Activated effector memory CD4-positive, alpha-beta T cell treated with anti-CD3 and anti-CD28 coated beads, Interleukin-2, amount 50 U/mL, for 16 hours (primary cell): Measurements from ENCODE around the gene PLEKHG3.
A peak's percentile ranks its signal among the peaks of the same experiment; 100 is the strongest.

ENCODE experiments used
- DNase-seq: peaks from one replicate; pipeline ENCODE4 v3.0.0-alpha.2; 2020

PLEKHG3 gene

DNA sequence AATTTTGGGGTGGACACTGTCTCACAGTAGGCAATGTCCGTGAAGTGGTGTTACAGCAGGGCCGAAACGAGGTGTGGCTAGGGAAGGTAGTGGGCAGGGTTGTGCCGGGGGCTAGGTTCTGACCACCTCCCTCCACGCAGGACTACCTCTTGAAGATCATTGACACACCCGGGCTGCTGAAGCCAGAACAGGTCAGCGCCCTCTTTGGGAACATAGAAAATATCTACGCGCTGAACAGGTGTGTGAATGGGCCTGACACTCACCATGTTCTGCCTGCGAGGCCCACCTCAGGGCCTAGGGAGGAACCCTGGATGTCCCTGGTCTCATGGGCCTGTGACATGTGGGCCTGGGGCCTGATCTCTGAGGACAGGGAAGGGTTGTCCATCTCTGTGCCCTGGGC, 24.6 kb downstream of the PLEKHG3 start:
- DNase-seq: peak; percentile 46

DNA sequence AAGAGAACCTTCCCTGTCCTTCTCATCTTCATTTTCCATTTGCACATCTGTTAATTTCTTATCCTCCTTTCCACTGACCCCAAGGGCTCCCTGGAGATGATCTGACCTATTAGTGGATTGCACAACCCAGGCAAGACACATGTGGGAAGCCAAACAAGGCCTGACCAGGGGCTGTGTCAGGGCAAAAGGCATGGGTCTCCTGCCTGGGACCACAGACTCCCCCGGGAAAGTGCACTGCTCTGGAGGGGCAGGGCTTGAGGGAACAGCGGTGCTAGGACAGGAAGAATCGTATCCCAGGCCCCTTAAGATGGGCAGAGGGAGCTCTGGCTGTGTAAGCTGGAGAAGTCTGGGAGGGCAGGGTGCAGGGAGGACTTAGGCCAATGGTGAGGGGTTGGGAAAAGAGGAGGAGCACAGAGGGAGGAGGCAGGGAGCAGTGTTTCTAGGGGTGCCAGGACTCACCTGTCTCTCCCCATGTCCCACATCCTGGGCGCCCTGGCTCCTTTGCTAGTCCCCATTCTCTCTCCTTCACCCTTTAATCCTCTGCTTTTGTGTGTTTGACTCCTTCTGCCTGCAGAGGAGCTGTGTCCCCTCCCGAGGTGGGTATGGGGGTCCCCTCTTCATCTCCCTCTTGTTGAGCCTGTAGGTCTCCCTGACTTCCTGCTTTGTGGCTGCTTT, 25.3 kb downstream of the PLEKHG3 start:
- DNase-seq: peak; percentile 53

DNA sequence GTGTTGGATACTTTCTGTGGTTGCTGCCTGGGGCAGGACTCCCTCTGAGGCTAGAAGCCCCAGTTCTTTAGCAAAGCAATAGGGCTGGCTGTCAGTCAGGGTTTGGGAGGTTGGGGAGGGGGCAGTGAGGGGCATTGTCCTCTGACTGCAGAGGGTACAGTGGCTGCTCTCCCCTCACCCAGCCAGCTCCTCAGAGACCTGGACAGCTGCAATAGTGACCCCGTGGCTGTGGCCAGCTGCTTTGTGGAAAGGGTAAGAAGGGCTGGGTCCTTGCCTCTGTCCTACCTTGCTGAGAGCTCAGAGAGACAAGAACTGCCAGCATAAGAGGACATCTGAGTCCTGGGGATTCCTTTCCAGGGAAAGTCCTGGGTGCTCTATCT, 25.8 kb downstream of the PLEKHG3 start:
- no peak for DNase-seq

DNA sequence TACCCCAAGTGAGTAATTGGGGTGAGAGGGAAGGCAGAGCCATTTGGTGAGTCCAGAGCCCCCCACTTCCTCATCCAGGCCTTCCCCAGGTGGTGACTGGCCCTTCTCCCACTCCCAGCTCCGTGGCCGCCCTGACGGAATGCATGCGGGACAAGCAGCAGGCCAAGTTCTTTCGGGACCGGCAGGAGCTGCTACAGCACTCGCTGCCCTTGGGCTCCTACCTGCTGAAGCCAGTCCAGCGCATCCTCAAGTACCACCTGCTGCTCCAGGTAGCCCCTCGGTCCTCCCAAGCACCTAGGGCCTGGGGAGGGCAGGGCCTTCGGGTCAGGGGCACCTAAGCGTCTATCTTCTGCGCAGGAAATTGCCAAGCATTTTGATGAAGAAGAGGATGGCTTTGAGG, 26.5 kb downstream of the PLEKHG3 start:
- peak; percentile 37 for DNase-seq

DNA sequence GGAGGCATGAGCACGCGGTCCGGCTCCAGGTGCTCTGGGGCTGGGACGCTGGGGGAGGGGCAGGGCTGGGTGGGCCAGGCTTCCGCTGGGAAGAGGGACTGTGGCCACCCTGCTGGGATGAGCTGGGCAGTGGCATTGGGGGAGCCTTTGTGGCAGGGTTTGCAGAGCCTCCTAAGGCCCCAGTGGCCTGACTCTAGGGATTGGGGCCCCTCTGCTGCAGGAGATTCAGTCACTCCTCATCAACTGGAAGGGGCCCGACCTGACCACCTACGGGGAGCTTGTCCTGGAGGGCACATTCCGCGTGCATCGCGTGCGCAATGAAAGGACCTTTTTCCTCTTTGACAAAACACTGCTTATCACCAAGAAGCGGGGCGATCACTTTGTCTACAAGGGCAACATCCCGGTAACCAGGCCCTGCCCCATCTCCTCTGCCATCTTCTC, 26.9 kb downstream of the PLEKHG3 start:
- DNase-seq: peak; percentile 50

DNA sequence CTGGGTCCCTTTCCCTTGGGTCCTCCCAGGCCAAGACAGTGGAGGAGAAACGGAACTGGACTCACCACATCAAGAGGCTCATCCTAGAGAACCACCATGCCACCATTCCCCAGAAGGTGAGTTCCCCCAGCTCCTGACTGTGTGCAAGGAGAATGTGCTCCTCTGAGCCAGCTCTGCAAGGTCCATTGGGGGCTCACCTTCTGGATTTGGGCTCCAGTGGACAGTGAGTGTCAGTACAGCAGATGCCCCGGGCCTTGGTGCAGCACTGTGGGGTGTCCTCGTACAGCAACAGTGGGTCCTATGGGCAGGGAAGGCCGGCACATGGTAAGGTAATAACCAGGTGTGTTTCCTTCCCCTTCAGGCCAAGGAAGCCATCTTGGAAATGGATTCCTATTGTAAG, 27.8 kb downstream of the PLEKHG3 start:
- DNase-seq: no peak

DNA sequence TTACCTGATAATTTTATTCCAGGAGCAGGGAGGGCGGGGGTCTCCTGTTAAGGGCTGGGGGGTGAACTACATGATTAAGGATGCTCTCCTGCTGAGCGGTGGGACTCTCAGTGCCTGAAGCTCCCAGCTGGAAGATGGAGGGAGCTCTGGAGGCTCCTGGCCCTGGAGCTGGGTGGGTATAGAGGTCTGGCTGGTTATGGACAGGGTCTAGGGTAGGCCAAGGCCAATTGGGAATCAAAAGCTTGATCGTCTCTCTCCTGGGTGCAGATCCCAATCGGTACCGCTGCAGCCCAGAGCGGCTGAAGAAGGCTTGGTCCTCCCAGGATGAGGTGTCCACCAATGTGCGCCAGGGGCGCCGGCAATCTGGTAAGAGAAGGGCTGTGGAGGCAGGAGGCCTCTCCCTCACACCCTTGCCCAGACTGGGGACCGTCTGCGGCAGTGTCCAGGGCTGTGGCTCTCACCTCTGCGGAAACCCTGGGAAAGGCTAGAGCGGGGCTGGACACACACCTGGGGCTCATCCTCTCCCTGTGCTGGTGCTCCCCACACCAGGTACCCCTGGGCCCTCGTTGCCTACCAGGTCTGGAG, 28.4 kb downstream of the PLEKHG3 start:
- DNase-seq: no peak

DNA sequence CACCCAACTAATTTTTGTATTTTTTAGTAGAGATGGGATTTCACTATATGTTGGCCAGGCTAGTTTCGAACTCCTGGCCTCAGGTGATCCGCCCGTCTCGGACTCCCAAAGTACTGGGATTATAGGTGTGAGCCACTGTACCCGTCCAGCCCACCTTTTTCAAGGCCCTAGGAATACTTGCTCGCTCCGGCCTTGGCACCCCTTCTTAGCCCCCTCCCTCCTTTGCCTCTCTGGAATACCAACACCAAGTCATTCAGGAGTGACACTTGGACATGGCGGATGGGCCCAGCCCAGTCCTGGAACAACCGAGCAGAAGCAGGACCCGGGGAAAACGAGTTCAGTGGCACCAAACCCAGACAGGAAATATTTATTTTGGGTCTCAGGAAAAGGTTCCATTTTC, 29.1 kb downstream of the PLEKHG3 start:
- DNase-seq: no peak

DNA sequence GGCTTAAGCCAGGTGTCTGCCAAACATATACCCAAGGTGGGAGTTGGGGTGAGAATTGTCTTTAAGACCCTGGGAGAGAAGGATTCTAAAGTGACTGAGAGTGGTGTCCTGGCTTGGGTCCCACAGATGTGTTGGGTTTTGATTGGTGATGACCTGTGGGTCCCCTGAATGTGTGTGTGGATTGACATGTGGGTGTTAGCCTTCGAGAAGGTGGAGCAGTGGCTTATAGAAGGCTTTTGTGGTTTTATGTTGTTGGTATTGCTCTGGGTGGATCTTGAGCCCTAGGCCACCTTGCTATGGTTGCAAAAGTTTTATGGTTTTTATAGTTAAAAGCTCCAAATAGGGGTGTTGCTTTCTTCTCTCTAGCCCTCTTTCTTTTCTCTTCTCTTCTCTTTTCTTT, 29.7 kb downstream of the PLEKHG3 start:
- DNase-seq: no peak

DNA sequence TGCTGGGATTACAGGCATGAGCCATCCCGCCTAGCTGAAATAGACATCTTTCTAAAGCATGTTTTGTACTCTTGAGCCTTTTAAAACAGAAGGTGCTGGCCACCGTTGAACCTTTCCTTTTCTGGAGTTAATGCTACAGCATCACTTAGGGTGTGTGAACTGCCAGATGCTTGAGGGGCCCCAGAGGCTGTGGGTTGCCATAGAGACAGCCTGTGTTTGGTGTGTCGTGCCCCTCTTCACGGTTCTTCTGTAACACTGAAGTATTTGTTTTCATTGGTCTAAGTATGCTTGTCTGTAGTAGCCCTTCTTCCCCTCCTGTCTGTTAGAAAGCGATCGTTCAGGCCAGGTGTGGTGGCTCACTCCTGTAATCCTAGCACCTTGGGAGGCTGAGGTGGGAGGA, 30.8 kb downstream of the PLEKHG3 start:
- no peak for DNase-seq

DNA sequence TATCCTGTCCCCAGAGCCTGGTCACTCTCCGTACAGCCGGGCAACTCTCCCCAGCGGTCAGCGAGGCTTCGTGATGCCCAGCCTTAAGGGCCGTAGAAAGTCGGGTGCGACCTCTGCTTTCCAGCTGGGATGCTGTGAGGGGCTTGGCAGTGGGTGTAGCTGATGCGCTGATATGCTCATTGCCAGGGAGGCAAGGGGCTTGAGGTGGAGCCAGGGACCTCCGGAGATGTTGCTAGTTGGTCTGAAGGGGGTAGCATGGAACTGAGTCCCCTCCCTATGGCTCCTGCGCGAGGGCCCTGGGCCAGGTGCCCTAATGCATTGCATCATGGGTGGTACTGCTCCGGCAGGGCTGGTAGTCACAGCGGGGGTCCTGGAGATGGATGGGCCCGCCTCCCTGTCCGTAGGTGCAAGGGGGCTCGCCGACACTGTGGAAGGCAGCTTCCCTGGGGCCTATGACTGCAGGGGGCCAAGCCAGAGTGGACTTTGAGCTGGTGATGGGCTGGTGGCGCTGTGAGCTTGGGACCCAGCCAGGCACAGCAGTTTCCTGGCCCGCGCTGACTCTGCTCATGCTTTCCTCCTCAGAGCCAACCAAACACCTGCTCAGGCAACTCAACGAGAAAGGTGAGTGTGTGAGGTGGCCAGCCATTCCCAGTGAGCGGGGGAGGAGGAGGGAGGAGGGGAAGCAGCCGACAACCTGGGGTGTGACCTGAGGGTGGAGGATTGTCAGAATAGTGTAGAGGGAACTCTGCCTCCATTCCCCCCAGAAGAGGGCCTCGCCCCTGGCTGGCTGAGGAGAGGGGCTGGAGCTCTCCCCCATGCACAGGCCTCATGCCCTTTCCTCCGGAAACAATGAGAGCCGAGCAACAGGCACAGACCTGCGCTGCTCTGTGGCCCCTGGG, 32.3 kb downstream of the PLEKHG3 start:
- DNase-seq: no peak

DNA sequence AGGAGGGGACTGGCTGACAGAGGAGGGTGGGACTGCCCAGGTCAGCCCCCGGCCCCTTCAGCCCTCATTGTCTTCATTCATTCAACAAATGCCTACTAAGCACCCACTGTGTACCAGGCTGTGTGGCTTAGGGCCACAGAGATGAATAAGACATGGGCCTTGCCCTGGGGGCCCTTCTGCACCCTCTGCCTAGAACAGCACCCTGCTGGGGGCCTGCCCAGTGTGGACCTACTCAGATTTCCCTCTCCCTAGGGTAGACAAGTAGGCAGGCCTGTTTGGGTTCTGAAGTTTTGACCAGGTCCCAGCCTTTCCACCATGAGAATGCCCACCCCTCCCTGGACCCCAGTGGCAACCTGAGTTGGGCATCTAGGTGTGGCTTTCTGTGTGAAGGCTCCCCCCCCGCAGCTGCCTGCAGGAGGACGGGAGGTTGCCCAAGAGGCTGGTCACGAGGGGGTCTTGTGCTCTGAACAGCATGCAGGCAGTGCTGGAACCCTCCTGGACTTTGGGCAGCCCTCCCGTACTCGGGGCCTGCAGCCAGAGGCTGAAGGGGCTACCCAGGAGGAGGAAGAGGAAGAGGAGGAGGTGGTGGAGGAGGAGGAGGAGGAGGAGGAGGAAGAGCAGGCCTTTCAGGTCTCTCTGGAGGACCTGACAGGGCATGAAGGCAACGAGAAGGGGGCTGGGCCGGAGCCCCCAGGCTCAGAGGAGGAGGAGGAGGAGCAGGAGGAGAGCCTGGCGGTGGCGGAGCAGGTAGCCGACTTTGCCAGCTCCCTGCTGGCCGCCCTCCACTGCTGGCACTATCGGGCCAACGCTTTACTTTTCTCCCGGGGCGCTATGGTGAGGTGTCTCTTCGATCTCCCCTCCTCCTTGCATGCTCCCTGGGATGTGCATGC, 33.4 kb downstream of the PLEKHG3 start:
- no peak for DNase-seq

DNA sequence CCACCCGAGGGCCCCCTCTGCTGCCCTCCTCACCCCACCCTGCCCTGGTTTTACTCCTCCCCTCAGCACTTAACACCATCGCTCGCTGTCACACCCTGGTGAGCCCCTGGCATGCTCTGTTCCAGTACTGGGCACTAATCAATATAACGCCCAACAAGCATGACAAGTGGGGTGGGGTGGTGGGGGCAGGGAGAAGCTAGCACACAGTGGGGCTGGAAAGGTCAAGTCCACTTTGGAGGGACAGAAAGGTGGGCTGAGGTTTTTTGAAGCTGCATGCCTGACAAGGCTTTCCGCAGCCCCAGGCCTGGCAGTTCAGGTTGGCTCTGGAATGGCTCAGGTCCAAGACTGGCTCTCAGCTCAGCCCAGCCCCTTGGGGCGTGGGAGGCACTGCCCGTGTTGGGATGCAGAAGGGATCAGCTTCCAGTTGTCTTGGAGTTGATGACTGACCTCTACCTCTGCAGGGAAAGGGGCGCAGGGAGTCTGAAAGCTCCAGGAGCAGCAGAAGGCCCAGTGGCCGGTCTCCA, 34.1 kb downstream of the PLEKHG3 start:
- no peak for DNase-seq

DNA sequence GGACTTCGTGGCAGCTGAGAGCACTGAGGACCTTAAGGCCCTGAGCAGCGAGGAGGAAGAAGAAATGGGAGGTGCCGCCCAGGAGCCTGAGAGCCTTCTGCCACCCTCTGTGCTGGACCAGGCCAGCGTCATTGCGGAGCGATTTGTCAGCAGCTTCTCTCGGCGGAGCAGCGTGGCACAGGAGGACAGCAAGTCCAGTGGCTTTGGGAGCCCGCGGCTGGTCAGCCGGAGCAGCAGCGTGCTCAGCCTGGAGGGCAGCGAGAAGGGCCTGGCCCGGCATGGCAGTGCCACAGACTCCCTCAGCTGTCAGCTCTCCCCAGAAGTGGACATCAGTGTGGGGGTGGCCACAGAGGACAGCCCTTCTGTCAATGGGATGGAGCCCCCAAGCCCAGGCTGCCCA, 37.0 kb downstream of the PLEKHG3 start:
- no peak for DNase-seq

DNA sequence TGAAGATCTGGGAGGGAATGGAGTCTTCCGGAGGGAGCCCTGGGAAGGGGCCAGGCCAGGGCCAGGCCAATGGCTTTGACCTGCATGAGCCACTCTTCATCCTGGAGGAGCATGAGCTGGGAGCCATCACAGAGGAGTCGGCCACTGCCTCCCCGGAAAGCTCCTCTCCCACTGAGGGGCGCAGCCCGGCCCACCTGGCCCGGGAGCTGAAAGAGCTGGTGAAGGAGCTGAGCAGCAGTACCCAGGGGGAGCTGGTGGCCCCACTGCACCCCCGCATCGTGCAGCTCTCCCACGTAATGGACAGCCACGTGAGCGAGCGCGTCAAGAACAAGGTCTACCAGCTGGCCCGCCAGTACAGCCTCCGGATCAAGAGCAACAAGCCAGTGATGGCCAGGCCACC, 37.7 kb downstream of the PLEKHG3 start:
- no peak for DNase-seq

DNA sequence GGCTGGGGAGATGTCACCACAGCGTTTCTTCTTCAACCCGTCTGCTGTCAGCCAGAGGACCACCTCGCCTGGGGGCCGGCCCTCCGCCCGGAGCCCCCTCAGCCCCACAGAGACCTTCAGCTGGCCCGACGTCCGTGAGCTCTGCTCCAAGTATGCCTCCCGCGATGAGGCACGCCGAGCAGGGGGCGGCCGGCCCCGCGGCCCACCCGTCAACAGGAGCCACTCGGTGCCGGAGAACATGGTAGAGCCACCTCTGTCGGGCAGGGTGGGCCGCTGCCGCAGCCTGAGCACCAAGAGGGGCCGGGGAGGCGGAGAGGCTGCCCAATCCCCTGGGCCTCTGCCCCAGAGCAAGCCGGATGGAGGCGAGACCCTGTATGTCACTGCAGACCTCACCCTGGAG, 38.8 kb downstream of the PLEKHG3 start:
- DNase-seq: no peak

DNA sequence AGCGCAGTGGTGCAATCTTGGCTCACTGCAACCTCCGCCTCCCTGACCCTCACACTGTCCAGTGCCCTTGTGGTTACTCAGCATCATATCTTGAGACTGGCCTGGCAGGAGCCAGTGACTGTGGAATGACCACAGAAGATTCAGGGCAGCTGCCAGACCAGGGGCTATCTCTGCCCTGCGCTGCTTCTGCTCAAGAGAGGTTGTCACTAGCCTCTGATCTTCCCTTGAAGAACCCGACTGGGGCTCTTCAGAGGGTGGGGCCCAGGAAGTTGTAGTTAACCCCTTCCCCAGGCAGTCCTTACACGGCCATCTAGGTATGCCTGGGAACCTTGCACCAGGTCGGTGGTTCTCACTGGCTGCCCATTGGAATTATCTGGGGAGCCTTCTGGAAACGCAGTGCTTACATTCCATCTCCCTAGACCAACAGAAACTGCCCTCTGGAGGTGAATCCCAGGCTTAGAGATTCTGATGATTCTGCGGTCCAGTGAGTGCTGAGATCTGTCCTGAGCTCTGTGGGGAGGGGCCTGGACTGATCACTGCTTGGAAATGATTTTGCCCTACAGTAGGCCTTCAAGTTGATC, 41.4 kb downstream of the PLEKHG3 start:
- no peak for DNase-seq

DNA sequence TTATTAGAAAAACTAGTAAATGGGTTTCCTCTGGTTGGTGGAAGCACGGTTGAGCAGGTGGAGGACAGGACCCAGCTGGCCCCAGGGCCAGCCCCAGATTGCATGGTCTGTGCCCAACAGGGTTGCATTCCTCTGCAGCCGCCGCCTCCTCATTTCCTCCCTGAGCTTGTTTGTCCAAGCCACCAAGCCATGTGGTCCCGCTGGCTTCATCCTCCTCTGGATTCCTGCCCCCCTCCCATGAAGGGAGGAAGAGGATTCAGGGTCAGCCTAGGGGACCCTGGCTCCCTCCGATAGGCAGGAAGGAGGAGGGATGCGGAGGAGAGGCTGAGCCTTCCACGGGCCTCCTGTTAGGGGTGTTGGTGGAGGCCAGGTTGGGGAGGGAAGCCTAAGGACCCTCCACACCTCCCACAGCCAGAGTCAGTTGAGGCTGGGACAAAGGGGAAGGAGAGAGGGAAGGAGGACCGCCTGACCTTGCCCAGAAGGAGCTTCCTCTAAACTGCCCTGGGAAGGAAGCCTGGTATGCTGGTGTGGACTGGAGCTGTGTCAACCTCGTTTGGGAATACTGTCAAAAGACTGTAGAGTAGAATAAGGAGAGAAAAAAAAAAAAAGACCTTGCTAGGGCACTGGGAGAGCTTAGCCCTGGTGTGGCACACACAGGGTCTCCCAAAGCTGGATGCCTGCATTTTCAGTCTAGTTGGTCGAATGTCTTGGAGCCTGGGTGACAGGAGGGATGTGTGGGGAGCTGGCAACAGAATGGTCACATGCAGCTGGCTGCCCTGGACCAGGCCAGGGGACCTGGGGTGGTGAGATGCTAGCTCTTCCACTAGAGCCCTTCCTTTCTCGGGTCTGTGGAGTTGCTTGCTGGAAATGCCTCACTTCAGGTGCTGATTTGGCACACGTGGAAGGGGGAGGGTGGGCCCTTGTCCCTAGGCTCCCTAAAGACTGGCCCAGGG, 42.4 kb downstream of the PLEKHG3 start:
- no peak for DNase-seq

DNA sequence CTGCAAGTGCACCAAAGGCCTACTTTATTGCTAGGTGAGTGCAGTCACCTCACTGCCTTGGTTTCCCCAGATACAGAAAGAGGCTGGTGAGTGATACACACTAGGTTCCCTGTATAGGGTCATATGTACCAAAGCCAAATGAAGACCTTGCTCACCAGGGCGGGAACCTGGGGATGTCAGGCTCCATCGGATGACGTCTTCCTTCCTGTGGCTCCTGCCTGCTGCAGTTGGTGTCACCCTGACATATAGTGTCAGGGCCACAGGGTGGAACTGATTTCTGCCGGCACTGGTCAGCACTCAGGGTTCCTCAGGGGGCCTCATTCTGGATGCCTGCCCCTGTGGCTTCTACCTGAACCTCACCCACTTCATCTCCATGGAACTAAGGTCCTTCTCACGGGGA, 43.1 kb downstream of the PLEKHG3 start:
- DNase-seq: no peak

DNA sequence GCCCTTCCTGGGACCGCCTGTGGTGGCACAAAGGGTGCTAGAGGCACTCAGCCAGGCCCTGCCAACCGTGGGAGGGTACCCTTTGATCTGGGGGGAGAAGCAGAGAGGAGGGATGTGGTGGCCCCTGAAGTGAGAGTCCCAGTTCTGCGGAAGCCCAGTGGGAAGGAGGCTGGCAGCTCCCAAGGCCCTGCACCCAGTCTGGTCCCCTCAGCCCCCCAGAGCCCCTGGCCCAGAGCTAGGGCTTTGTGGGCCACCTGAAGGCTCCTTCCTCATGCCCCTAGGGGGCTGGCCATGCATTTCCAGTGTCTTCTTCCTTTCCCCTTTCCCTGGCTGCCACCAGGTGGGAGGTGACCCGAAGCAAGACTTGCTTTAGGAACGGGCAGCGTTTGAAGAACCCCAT, 44.3 kb downstream of the PLEKHG3 start:
- DNase-seq: no peak
